ENCODE measurements around the gene PRR19.

GRCh38 chr19:42351079-42351735, 49.3 kb downstream of the PRR19 start:
- TF ChIP-seq POLR2AphosphoS5 (IDR thresholded peaks at IDR 0.05) (no peak), CTCF (IDR thresholded peaks at IDR 0.05) (no peak), POLR2A (IDR thresholded peaks at IDR 0.05; ENCODE audit: low read depth) (no peak), EP300 (IDR thresholded peaks at IDR 0.05) (no peak)
